G401.6 (cell line): ENCODE measurements around the gene CRMP1.

ENCODE experiments used
- FAIRE-seq: peaks from 2 replicates; lab custom pipeline; 2012; peaks lifted over from hg19 to GRCh38; lab: Jason Lieb, UNC

The CRMP1 gene

GRCh38 chr4:5888222-5889001, 4.5 kb downstream of the CRMP1 start:
- no peak for FAIRE-seq

GRCh38 chr4:5887361-5888221, 5.3 kb downstream of the CRMP1 start:
- FAIRE-seq: no peak

- no peak for FAIRE-seq
Observed at GRCh38 chr4:5887011-5887360, 5.9 kb downstream of the CRMP1 start.

GRCh38 chr4:5885733-5886132, 7.2 kb downstream of the CRMP1 start:
- no peak for FAIRE-seq

- FAIRE-seq: no peak
Observed at GRCh38 chr4:5884796-5885195, 8.1 kb downstream of the CRMP1 start.

GRCh38 chr4:5883916-5884315, 9.0 kb downstream of the CRMP1 start:
- no peak for FAIRE-seq

GRCh38 chr4:5882947-5883346, 9.9 kb downstream of the CRMP1 start:
- no peak for FAIRE-seq

GRCh38 chr4:5881340-5881739, 11.5 kb downstream of the CRMP1 start:
- no peak for FAIRE-seq

GRCh38 chr4:5878359-5878758, 14.5 kb downstream of the CRMP1 start:
- no peak for FAIRE-seq

GRCh38 chr4:5877392-5877791, 15.5 kb downstream of the CRMP1 start:
- no peak for FAIRE-seq

- FAIRE-seq: no peak
Observed at GRCh38 chr4:5874811-5875449, 18.0 kb downstream of the CRMP1 start.

- FAIRE-seq: no peak
Observed at GRCh38 chr4:5870701-5871100, 22.2 kb downstream of the CRMP1 start.

- FAIRE-seq: no peak
Observed at GRCh38 chr4:5869966-5870619, 22.8 kb downstream of the CRMP1 start.

- no peak for FAIRE-seq
Observed at GRCh38 chr4:5867866-5868265, 25.0 kb downstream of the CRMP1 start.

GRCh38 chr4:5866841-5867813, 25.8 kb downstream of the CRMP1 start:
- FAIRE-seq: no peak

GRCh38 chr4:5865896-5866599, 26.8 kb downstream of the CRMP1 start:
- no peak for FAIRE-seq

GRCh38 chr4:5863461-5864113, 29.3 kb downstream of the CRMP1 start:
- FAIRE-seq: no peak

GRCh38 chr4:5858020-5858769, 34.7 kb downstream of the CRMP1 start:
- no peak for FAIRE-seq

- no peak for FAIRE-seq
Observed at GRCh38 chr4:5857199-5857598, 35.7 kb downstream of the CRMP1 start.
